Measurements from ENCODE around the gene SV2B. TPM values are rescaled to one million over a fixed set of nuclear protein-coding genes. Genes with fewer than 3 reads are reported as not detected.

The SV2B gene
- total RNA-seq, 2 donors from 2014 or later = 6.5 to 8.8 TPM

- H3K27ac Mint-ChIP-seq = no peak overlapping the region
- TF ChIP-seq CTCF (conservative IDR thresholded peaks at IDR 0.05) = no peak
- H3K27ac ChIP-seq (ENCODE audit: low read depth, low read length) = no peak overlapping the region
- no peaks in the 10 kb centered on the region for H3K36me3 ChIP-seq (ENCODE audit: control insufficient read depth, insufficient read depth, low read length)
- H3K4me1 Mint-ChIP-seq = peaks cover 8% of the 10 kb centered on the region
- no peak for DNase-seq
- no peaks in the 10 kb centered on the region for H3K4me1 ChIP-seq (ENCODE audit: control insufficient read depth, insufficient read depth, low read length)
- no peaks in the 10 kb centered on the region for H3K36me3 Mint-ChIP-seq (ENCODE audit: low read depth)
- peaks cover 10% of the 10 kb centered on the region for H3K9me3 ChIP-seq (ENCODE audit: control insufficient read depth, low read length)
- H3K27me3 Mint-ChIP-seq (ENCODE audit: insufficient read depth) = peaks cover 11% of the 10 kb centered on the region
- peaks cover 8% of the 10 kb centered on the region for H3K27me3 ChIP-seq (ENCODE audit: control insufficient read depth, insufficient read depth, low read length, poor library complexity, severe bottlenecking)
- no peak overlapping the region for H3K9ac ChIP-seq (ENCODE audit: extremely low read depth, low read length, poor library complexity, severe bottlenecking)
- WGBS, 2 experiments (ENCODE audit: insufficient coverage in 1 of 2, insufficient read length in 1 of 2) = 83 to 85% methylated on average over 4 to 6 of the region's 6 CpGs
- H3K9me3 Mint-ChIP-seq = peaks cover 3% of the 10 kb centered on the region
- H3K4me3 ChIP-seq (ENCODE audit: low read length) = no peak overlapping the region
- H3K4me3 Mint-ChIP-seq = no peak overlapping the region
These were observed 83.5 kb downstream of the SV2B start for GRCh38 chr15:91183596-91183995.

GRCh38 chr15:91184441-91184840 is 84.4 kb downstream of the SV2B start:
- Histone ChIP-seq H3K27me3 (ENCODE audit: control insufficient read depth, insufficient read depth, low read length, poor library complexity, severe bottlenecking) (peaks cover 8% of the 10 kb centered on the region), H3K4me3 (ENCODE audit: low read length) (no peak overlapping the region), H3K9ac (ENCODE audit: extremely low read depth, low read length, poor library complexity, severe bottlenecking) (no peak overlapping the region), H3K9me3 (ENCODE audit: control insufficient read depth, low read length) (peaks cover 10% of the 10 kb centered on the region), H3K4me1 (ENCODE audit: control insufficient read depth, insufficient read depth, low read length) (no peaks in the 10 kb centered on the region), H3K27ac (ENCODE audit: low read depth, low read length) (no peak overlapping the region), H3K36me3 (ENCODE audit: control insufficient read depth, insufficient read depth, low read length) (no peaks in the 10 kb centered on the region)
- Mint-ChIP-seq H3K4me1 (peaks cover 8% of the 10 kb centered on the region), H3K4me3 (no peak overlapping the region), H3K27ac (no peak overlapping the region), H3K36me3 (ENCODE audit: low read depth) (no peaks in the 10 kb centered on the region), H3K9me3 (peaks cover 3% of the 10 kb centered on the region), H3K27me3 (ENCODE audit: insufficient read depth) (peaks cover 8% of the 10 kb centered on the region)
- no peak for TF ChIP-seq CTCF (conservative IDR thresholded peaks at IDR 0.05)
- DNase-seq = no peak
- 93 to 100% methylated on average over 1 to 2 of the region's 2 CpGs for WGBS, 2 experiments (ENCODE audit: insufficient coverage in 1 of 2, insufficient read length in 1 of 2)

GRCh38 chr15:91186904-91187656 is 87.0 kb downstream of the SV2B start:
- H3K4me3 Mint-ChIP-seq = no peak overlapping the region
- no peak overlapping the region for H3K9ac ChIP-seq (ENCODE audit: extremely low read depth, low read length, poor library complexity, severe bottlenecking)
- H3K36me3 ChIP-seq (ENCODE audit: control insufficient read depth, insufficient read depth, low read length) = no peaks in the 10 kb centered on the region
- H3K4me1 ChIP-seq (ENCODE audit: control insufficient read depth, insufficient read depth, low read length) = no peaks in the 10 kb centered on the region
- peak; percentile 79 for DNase-seq
- no peaks in the 10 kb centered on the region for H3K36me3 Mint-ChIP-seq (ENCODE audit: low read depth)
- H3K27ac ChIP-seq (ENCODE audit: low read depth, low read length) = no peak overlapping the region
- H3K4me3 ChIP-seq (ENCODE audit: low read length) = no peak overlapping the region
- peaks cover 3% of the 10 kb centered on the region for H3K4me1 Mint-ChIP-seq
- TF ChIP-seq CTCF (conservative IDR thresholded peaks at IDR 0.05) = no peak
- peaks cover 12% of the 10 kb centered on the region for H3K27me3 Mint-ChIP-seq (ENCODE audit: insufficient read depth)
- 53 to 71% methylated on average over 6 of the region's 6 CpGs for WGBS, 2 experiments (ENCODE audit: insufficient coverage in 1 of 2, insufficient read length in 1 of 2)
- no peak overlapping the region for H3K27ac Mint-ChIP-seq
- H3K9me3 Mint-ChIP-seq = peaks cover 3% of the 10 kb centered on the region
- H3K9me3 ChIP-seq (ENCODE audit: control insufficient read depth, low read length) = peaks cover 10% of the 10 kb centered on the region
- H3K27me3 ChIP-seq (ENCODE audit: control insufficient read depth, insufficient read depth, low read length, poor library complexity, severe bottlenecking) = peaks cover 8% of the 10 kb centered on the region
